WTC11 (cell line): ENCODE results near the gene TAPBPL. TPM values are rescaled to one million over a fixed set of nuclear protein-coding genes. Genes with fewer than 3 reads are reported as not detected.

Experiments
- ATAC-seq: fragments of 200-7000 bp; cut with Tn5 transposase; 2 replicates; pipeline ENCODE4 v1.10.0; 2021; ENCODE audit warnings: mild to moderate bottlenecking, moderate library complexity
- CTCF ChIA-PET: fragments of 300-600 bp; sonication (Branson Sonifier 250); formaldehyde crosslinking; loops from one replicate; lab custom pipeline; 2021; ENCODE audit warnings: antibody characterized with exemption; lab: Charles Lee
- POLR2A ChIA-PET: fragments of 350-600 bp; sonication (Branson Sonifier 250); formaldehyde crosslinking; loops from one replicate; lab custom pipeline; 2021; ENCODE audit warnings: antibody characterized with exemption; lab: Charles Lee
- DNase-seq: peaks from one replicate; pipeline ENCODE4 v3.0.0; 2021; ENCODE audit warnings: low spot score
- H3K27ac Mint-ChIP-seq: 2 replicates; pipeline ENCODE4 v1.8.0; 2021; ENCODE audit warnings: mixed read lengths
- H3K27me3 Mint-ChIP-seq: 2 replicates; pipeline ENCODE4 v1.8.0; 2021; ENCODE audit warnings: low read depth, mild to moderate bottlenecking, moderate library complexity, mixed read lengths
- H3K36me3 Mint-ChIP-seq: 2 replicates; pipeline ENCODE4 v1.8.0; 2021; ENCODE audit warnings: mixed read lengths
- H3K4me1 Mint-ChIP-seq: 2 replicates; pipeline ENCODE4 v1.8.0; 2022; ENCODE audit warnings: mixed read lengths
- H3K4me3 Mint-ChIP-seq: 2 replicates; pipeline ENCODE4 v1.8.0; 2021; ENCODE audit warnings: mild to moderate bottlenecking, moderate library complexity, mixed read lengths
- H3K9me3 Mint-ChIP-seq: 2 replicates; pipeline ENCODE4 v1.8.0; 2021; ENCODE audit warnings: mixed read lengths
- ATF3 ChIP-seq: sonication (generic); formaldehyde crosslinking; conservative IDR thresholded peaks from 2 replicates; pipeline ENCODE4 v1.8.1; 2022; ENCODE audit warnings: mild to moderate bottlenecking, missing genetic modification reagents
- ATF6 ChIP-seq: sonication (generic); formaldehyde crosslinking; IDR thresholded peaks from 2 replicates; pipeline ENCODE4 v1.8.1; 2023; ENCODE audit warnings: mild to moderate bottlenecking, missing genetic modification reagents
- CDX4 ChIP-seq: fragments of 250-450 bp; sonication (Bioruptor Pico); IDR thresholded peaks from 2 replicates; pipeline ENCODE4 v1.9.0; 2021; ENCODE audit warnings: moderate library complexity, mild to moderate bottlenecking, inconsistent platforms, borderline replicate concordance
- CTCF ChIP-seq: fragments of 200-600 bp; IDR thresholded peaks from 2 replicates; pipeline ENCODE4 v1.8.0; 2022; ENCODE audit warnings: antibody characterized with exemption
- E2F4 ChIP-seq: sonication (generic); formaldehyde crosslinking; IDR thresholded peaks from 2 replicates; pipeline ENCODE4 v1.8.1; 2022; ENCODE audit warnings: low read depth, mild to moderate bottlenecking, moderate library complexity, missing genetic modification reagents, borderline replicate concordance
- ESRRA ChIP-seq: sonication (generic); formaldehyde crosslinking; IDR thresholded peaks from 2 replicates; pipeline ENCODE4 v1.8.1; 2022; ENCODE audit warnings: mild to moderate bottlenecking, missing genetic modification reagents, borderline replicate concordance
- GABPB1 ChIP-seq: sonication (generic); formaldehyde crosslinking; IDR thresholded peaks from 2 replicates; pipeline ENCODE4 v1.8.1; 2023; ENCODE audit warnings: mild to moderate bottlenecking, missing genetic modification reagents
- GTF2I ChIP-seq: fragments of 250-450 bp; sonication (Bioruptor Pico); conservative IDR thresholded peaks from 2 replicates; pipeline ENCODE4 v1.4.0; 2021; ENCODE audit warnings: mild to moderate bottlenecking
- IRF2 ChIP-seq: sonication (generic); formaldehyde crosslinking; IDR thresholded peaks from 2 replicates; pipeline ENCODE4 v1.8.0; 2022; ENCODE audit warnings: low read depth, missing genetic modification reagents, borderline replicate concordance
- JAZF1 ChIP-seq: fragments of 250-450 bp; sonication (Bioruptor Pico); IDR thresholded peaks from 2 replicates; pipeline ENCODE4 v1.9.0; 2021; ENCODE audit warnings: moderate library complexity, mild to moderate bottlenecking, inconsistent platforms
- MLX ChIP-seq: sonication (generic); formaldehyde crosslinking; IDR thresholded peaks from 2 replicates; pipeline ENCODE4 v1.8.1; 2023; ENCODE audit warnings: mild to moderate bottlenecking, missing genetic modification reagents, moderate library complexity
- NR2C2 ChIP-seq: sonication (generic); formaldehyde crosslinking; IDR thresholded peaks from 2 replicates; pipeline ENCODE4 v1.8.0; 2022; ENCODE audit warnings: mild to moderate bottlenecking, missing genetic modification reagents
- PRRX2 ChIP-seq: fragments of 250-450 bp; sonication (Bioruptor Pico); IDR thresholded peaks from 2 replicates; pipeline ENCODE4 v1.8.0; 2021; ENCODE audit warnings: mild to moderate bottlenecking
- RORB ChIP-seq: fragments of 250-450 bp; sonication (Bioruptor Pico); IDR thresholded peaks from 2 replicates; pipeline ENCODE4 v1.9.0; 2021; ENCODE audit warnings: mild to moderate bottlenecking
- SOX15 ChIP-seq: fragments of 250-450 bp; sonication (Bioruptor Pico); IDR thresholded peaks from 2 replicates; pipeline ENCODE4 v1.9.0; 2021; ENCODE audit warnings: mild to moderate bottlenecking
- SP1 ChIP-seq: sonication (generic); formaldehyde crosslinking; conservative IDR thresholded peaks from 2 replicates; pipeline ENCODE4 v1.8.1; 2022; ENCODE audit warnings: missing genetic modification reagents
- STAT6 ChIP-seq: sonication (generic); formaldehyde crosslinking; conservative IDR thresholded peaks from 2 replicates; pipeline ENCODE4 v1.8.1; 2023; ENCODE audit warnings: mild to moderate bottlenecking, low read depth, missing genetic modification reagents, moderate library complexity
- TCF7 ChIP-seq: sonication (generic); formaldehyde crosslinking; IDR thresholded peaks from 2 replicates; pipeline ENCODE4 v1.8.0; 2022; ENCODE audit warnings: mild to moderate bottlenecking, low read depth, missing genetic modification reagents, moderate library complexity
- ZNF416 ChIP-seq: fragments of 250-450 bp; sonication (Bioruptor Pico); IDR thresholded peaks from 2 replicates; pipeline ENCODE4 v1.9.0; 2021; ENCODE audit warnings: mild to moderate bottlenecking, inconsistent platforms
- ZNF423 ChIP-seq: fragments of 250-450 bp; sonication (Bioruptor Pico); IDR thresholded peaks from 2 replicates; pipeline ENCODE4 v2.1.2; 2022; ENCODE audit warnings: mild to moderate bottlenecking, moderate library complexity
- total RNA-seq: library from RNA; stranded (reverse); gene quantifications from 3 replicates; pipeline ENCODE4 v1.2.3, GENCODE V29; 2021

Gene TAPBPL
- total RNA-seq, 1 experiment from 2014 or later = 1.3 TPM

GRCh38 chr12:6432991-6433390 lies 18.9 kb upstream of the TAPBPL start (continued):
- no peak for TF ChIP-seq GTF2I (CRISPR knock-in tag)
- TF ChIP-seq ATF6 (CRISPR knock-in tag) = no peak
- no peak for TF ChIP-seq ATF3 (CRISPR knock-in tag)
- no peak for TF ChIP-seq ZNF423 (CRISPR knock-in tag)

- ATAC-seq = peak; percentile 78
- DNase-seq = no peak
- H3K4me1 Mint-ChIP-seq = peaks cover 32% of the 10 kb centered on the region
- no peaks in the 10 kb centered on the region for H3K36me3 Mint-ChIP-seq
- H3K4me3 Mint-ChIP-seq = no peak overlapping the region
- TF ChIP-seq IRF2 (CRISPR knock-in tag) = no peak
- ChIA-PET POLR2A (interaction anchor here (0.7 to 1.7 kb wide), 4 partner anchors 17 to 188 kb away, joined by 3 to 10 read pairs (median 4); partner anchors contain the start of genes TAPBPL and VAMP1), CTCF (interaction anchor here (0.8 to 2.4 kb wide), 9 partner anchors 10 to 136 kb away, joined by 3 to 26 read pairs (median 3); partner anchors contain the start of genes CD27 and VAMP1)
- no peaks in the 10 kb centered on the region for H3K27me3 Mint-ChIP-seq
- peak overlapping the region; percentile 79 for H3K27ac Mint-ChIP-seq
- H3K9me3 Mint-ChIP-seq = peaks cover 3% of the 10 kb centered on the region
Measured at GRCh38 chr12:6434205-6435140, 17.4 kb upstream of the TAPBPL start.

- CTCF ChIA-PET = interaction anchor here (0.5 to 2.2 kb wide), 3 partner anchors 21 to 101 kb away, joined by 3 to 8 read pairs (median 5); no protein-coding TSS in a partner anchor
- Mint-ChIP-seq H3K9me3 (peaks cover 3% of the 10 kb centered on the region), H3K36me3 (no peaks in the 10 kb centered on the region), H3K27me3 (no peaks in the 10 kb centered on the region), H3K4me3 (no peak overlapping the region), H3K4me1 (peaks cover 26% of the 10 kb centered on the region), H3K27ac (peak overlapping the region; percentile 34; the same call in 1 of the 2 replicates)
- POLR2A ChIA-PET = interaction anchor here (1.0 kb wide), 1 partner anchor 34 kb away, joined by 4 read pairs; the partner anchor contains the start of gene VAMP1
- no peak for DNase-seq
- ATAC-seq = no peak
- TF ChIP-seq CDX4 (CRISPR knock-in tag) (no peak), RORB (no peak), GABPB1 (CRISPR knock-in tag) (no peak), MLX (CRISPR knock-in tag) (no peak), SP1 (CRISPR knock-in tag) (no peak), ESRRA (CRISPR knock-in tag) (no peak), STAT6 (CRISPR knock-in tag) (no peak), ZNF416 (no peak), TCF7 (CRISPR knock-in tag) (no peak), JAZF1 (no peak), NR2C2 (no peak), E2F4 (CRISPR knock-in tag) (no peak), PRRX2 (no peak), CTCF (no peak), SOX15 (CRISPR knock-in tag) (no peak)
Measured at GRCh38 chr12:6435961-6436715, 15.7 kb upstream of the TAPBPL start.
